ENCODE measurements around the gene CHST11.
"Not testable (repeated sequence)": the region's sequence is repeated elsewhere in the genome, so short reads cannot be mapped to it uniquely, and the experiment has no call there.

The CHST11 gene

GRCh38 chr12:104562763-104563162 lies 106.0 kb downstream of the CHST11 start:
- DNase-seq (ENCODE audit: low read depth, low spot score): no peak

DNA sequence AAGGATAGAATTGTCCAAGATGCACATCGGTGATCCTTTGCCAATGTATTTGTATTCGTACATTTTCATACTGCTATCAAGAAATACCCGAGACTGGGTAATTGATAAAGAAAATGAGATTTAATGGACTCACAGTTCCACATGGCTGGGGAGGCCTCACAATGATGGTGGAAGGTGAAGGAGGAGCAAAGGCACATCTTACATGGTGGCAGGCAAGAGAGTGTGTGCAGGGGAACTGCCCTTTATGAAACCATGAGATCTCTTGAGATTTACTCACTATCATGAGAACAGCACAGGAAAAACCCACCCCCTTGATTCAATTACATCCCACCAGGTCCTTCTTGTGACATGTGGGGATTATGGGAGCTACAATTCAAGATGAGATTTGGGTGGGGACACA lies 107.9 kb downstream of the CHST11 start:
- not testable (repeated sequence) for DNase-seq (ENCODE audit: low read depth, low spot score)

DNA sequence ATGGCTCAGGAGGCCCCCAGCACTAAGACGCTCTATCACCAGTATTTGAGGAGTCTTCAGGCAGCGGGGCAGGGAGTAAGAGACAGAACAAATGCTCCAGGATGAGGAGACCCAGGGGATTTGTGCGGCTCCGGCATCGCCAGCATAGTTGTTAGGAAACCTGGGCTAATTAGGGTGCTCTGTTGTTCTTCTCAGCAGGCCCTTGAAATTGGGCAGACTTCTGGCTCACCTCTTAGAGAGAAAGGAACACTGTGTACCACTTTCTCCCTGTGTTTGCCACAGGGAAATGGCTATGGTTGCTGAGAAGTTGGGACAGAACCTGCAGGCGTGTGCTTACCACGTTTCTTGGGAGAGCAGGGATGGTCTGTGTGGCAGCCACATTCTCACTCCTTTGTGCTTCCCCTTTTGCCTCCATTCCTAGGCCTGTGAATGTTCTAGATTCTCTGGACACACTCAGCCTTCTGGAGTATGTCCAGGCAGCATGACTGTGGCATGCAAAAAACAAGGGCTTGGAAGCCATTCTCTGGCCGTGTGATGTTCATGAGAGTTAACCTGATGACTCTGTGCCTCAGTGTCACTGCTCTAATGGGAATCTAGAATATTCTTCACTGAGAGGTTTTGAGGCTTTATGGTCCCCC lies 109.0 kb downstream of the CHST11 start:
- DNase-seq (ENCODE audit: low read depth, low spot score): no peak

- no peak for DNase-seq (ENCODE audit: low read depth, low spot score)
Measured at GRCh38 chr12:104566244-104566993, 109.7 kb downstream of the CHST11 start.

GRCh38 chr12:104567832-104568486 lies 111.2 kb downstream of the CHST11 start:
- no peak for DNase-seq (ENCODE audit: low read depth, low spot score)

GRCh38 chr12:104568487-104568868 lies 111.7 kb downstream of the CHST11 start:
- no peak for DNase-seq (ENCODE audit: low read depth, low spot score)

DNA sequence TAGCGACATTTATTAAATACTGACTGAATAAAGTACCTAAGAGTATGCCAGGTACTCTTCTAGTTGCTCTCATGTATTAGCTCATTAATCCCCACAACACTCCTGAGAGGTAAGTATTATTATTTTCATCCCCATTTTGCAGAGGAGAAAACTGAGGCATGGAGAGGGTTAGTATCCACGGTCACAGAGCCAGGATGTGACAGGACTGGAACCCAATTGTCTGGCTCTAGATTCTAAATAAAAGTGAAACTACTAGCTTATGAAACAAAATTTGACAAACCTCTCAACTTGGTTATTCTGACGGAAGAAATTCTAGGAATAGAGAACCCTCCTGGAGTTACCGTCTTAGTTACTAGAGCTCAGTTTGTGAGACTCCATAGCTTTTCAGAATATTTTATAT lies 112.2 kb downstream of the CHST11 start:
- no peak for DNase-seq (ENCODE audit: low read depth, low spot score)

GRCh38 chr12:104569346-104570173 lies 112.8 kb downstream of the CHST11 start:
- DNase-seq (ENCODE audit: low read depth, low spot score): no peak

DNA sequence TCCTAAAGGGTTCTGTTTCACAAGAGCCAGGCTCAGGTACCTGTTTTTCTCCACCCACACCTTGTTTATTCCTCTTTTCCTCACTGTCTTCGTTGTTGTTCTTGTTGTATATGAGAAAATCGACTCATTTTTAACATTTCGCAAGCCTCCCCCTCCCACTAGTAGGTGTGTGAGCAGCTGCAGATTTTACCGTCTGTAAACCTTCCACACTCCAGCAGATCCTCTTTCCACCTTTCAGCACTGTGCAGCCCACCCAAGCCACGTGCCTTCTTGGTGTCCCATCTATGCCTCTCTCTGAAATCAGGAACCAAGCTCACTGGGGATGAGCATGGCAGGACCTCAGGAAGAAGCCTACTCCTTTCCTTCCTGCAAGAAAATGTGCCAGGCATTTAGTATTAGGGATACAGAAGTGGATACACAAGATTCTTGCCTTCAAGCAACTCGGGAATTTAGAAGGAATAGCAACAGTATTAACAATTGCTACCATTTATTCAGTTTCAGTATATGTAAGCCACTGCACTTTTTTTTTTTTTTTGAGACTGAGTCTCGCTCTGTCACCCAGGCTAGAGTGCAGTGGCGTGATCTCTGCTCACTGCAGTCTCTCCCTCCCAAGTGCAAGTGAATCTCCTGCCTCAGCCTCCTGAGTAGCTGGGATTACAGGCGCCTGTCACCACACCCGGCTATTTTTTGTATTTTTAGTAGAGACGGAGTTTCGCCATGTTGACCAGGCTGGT lies 113.6 kb downstream of the CHST11 start:
- DNase-seq (ENCODE audit: low read depth, low spot score): no peak

- no peak for DNase-seq (ENCODE audit: low read depth, low spot score)
Measured at GRCh38 chr12:104571328-104571727, 114.6 kb downstream of the CHST11 start.

GRCh38 chr12:104574353-104574752 lies 117.6 kb downstream of the CHST11 start:
- DNase-seq (ENCODE audit: low read depth, low spot score): not testable (repeated sequence)

- DNase-seq (ENCODE audit: low read depth, low spot score): not testable (repeated sequence)
Measured at GRCh38 chr12:104574758-104575157, 118.0 kb downstream of the CHST11 start.

- no peak for DNase-seq (ENCODE audit: low read depth, low spot score)
Measured at GRCh38 chr12:104575442-104576186, 118.9 kb downstream of the CHST11 start.

GRCh38 chr12:104576187-104576778 lies 119.5 kb downstream of the CHST11 start:
- DNase-seq (ENCODE audit: low read depth, low spot score): no peak

GRCh38 chr12:104576980-104577580 lies 120.3 kb downstream of the CHST11 start:
- DNase-seq (ENCODE audit: low read depth, low spot score): no peak

DNA sequence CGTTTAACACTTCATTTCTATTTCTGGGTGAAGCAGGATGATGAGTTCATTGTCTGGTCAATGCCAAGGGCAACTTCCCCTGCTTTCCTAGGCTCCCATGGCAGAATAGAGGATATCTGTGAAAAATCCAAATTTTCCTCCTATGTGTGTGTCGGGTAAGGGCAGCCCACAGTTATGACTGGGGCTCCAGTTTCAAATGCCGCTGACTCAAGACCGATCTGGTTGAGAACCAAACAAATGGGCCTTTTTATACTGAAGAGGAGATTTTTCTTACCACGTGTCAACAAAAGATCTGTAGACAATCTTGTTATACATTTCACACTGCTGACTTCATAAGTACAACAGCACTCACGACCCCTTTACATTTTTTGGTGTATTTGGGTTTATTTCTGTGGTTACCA lies 120.8 kb downstream of the CHST11 start:
- no peak for DNase-seq (ENCODE audit: low read depth, low spot score)

DNA sequence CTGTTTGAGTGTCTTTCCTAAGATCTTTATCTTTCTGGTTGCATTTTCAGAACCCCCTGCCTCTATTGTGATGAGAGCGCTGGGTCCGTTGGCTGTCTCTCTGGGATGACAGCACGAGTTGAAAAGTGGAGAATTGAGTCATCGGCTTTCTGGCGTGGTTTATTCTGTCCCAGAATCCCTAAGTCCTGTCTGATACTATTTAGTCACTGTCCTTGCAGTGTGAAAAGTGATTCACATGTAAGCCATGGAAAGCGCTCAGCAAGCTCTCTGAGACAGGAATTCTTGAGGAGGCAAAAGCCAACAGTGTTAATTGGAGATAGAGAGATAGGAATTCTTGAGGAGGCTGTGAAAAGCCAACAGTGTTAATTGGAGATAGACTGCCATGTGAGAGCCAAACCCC lies 121.7 kb downstream of the CHST11 start:
- no peak for DNase-seq (ENCODE audit: low read depth, low spot score)

- no peak for DNase-seq (ENCODE audit: low read depth, low spot score)
Measured at GRCh38 chr12:104579718-104580495, 123.2 kb downstream of the CHST11 start.

DNA sequence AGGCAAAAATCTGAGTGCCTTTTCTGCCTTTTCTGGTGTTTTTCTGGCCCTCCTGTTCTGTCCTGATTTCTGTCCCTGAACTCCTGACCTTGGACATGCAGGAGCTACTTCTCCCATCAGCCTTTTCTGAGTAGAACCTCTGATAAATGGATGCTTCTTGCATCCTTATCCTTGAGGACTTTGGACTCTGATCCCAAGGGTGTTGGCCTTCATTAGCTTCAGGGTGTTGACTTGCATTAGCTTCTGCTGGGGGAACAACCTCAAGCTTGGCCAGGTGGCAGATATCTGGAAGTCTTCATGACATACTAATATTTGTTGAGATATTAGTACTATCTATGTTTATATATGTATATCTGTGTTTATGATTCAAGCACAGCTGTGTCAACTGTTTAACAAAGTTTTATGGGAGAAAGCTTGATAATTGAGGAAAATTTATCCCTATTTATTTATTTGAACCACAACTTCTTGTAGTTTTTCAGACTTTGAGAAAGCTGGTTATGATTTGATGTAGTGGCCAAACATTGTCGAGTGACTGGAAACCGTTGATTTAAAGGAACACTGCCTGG lies 124.3 kb downstream of the CHST11 start:
- no peak for DNase-seq (ENCODE audit: low read depth, low spot score)

Measured in smooth muscle cell of the brain vasculature (primary cell).